NT2/D1 (cell line): Measurements from ENCODE around the gene NPR2.

Source experiments
- SUZ12 ChIP-seq: IDR thresholded peaks from 2 replicates; pipeline ENCODE4 v1.6.1; 2011; ENCODE audit not compliant: insufficient read length, insufficient read depth; ENCODE audit errors: extremely low read depth
- YY1 ChIP-seq: IDR thresholded peaks from 2 replicates; pipeline ENCODE4 v1.6.1; 2011; ENCODE audit not compliant: insufficient read length, insufficient read depth
- ZNF274 ChIP-seq: IDR thresholded peaks from 2 replicates; pipeline ENCODE4 v1.6.1; 2011; ENCODE audit warnings: mild to moderate bottlenecking, low read depth, low read length

DNA sequence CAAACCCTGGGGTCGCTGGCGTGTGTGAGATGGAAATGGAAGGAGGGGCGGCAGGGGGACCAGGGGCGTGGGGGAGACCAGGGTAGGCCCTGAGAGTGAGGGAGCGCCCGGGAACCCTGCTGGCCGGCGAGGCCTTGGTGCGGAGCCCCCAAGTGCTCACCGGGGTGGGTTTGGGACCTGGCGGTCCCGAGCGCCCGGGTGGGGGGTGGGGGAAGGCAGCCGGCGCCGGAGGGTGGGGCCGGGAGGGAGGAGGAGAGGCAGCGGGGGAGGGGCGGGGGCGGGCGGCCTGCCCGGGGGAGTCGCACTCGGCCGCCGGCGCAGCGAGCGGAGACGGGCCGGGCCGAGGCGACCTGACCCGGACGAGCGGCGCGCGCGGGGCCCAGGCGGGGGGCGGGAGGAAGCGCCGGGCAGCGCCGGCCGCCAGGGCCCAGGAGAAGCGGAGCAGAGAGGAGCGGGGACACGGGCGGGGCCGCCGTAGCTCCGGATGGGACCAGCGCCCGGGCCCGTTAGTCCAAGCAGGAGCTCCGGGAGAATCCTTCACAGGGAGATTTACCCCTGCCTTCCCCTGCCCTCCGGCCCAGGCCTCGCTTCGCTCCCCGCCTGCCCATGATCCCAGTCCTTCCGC is at the start of gene NPR2:
- TF ChIP-seq YY1 (no peak), SUZ12 (no peak), ZNF274 (no peak)
